Kidney capillary endothelial cell (primary cell): ENCODE results near the gene LATS1.

Experiments used
- DNase-seq: peaks from one replicate; pipeline ENCODE4 v3.0.0-alpha.2; 2018; ENCODE audit warnings: low spot score

The LATS1 gene

DNA sequence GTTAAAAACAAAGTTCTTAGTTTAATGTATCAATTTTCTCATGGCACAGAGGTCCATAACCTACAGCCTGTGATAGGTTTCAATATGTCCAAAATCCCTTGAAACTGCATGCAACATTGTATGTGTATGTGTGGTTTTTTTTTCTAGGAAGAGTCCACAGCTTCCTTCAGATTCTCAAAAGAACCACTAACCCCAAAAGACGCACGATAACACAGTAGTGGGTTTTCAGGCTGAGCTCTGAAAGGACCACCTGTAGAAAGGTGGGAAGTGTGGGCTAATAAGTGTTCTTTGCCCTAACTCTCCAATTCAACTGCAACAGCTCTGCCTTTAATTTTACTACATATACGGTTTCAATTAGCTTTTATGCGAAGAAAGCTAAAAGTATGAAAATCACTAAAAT lies 57.9 kb downstream of the LATS1 start:
- DNase-seq: no peak

DNA sequence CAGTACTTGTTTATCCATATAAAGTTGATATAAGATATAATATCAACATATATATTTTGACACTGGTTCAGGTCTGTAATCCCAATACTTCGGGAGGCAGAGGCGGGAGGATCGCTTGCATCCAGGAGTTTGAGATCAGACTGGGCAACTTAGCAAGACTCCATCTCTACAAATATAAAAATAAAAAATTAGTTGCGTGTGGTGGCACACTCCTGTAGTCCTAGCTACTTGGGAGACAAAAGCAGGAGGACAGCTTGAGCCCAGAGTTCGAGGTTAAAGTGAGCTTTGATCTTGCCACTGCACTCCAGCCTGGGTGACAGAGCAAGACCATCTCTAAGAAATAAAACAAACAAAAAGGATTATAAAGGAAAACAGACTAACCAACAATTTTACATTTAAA lies 60.5 kb downstream of the LATS1 start:
- DNase-seq: no peak

DNA sequence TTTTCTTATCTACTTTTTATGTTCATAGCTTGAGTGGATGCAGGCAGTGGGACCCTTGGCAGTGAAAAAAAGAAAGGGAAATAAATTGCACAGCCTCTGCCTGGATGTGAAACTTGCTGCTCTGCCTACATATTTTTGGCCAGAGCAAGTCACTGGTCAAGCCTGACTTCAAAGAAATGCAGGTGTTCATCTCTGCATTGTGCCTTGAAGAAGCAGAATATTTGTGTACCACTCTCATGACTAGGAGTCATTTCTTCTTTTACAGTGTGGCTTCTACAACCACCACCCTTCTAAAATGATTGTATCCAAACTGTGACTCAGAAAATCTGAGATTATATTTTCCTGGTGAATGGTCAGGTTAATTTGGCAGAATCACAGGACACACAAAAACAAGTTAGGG lies 66.8 kb downstream of the LATS1 start:
- DNase-seq: no peak

DNA sequence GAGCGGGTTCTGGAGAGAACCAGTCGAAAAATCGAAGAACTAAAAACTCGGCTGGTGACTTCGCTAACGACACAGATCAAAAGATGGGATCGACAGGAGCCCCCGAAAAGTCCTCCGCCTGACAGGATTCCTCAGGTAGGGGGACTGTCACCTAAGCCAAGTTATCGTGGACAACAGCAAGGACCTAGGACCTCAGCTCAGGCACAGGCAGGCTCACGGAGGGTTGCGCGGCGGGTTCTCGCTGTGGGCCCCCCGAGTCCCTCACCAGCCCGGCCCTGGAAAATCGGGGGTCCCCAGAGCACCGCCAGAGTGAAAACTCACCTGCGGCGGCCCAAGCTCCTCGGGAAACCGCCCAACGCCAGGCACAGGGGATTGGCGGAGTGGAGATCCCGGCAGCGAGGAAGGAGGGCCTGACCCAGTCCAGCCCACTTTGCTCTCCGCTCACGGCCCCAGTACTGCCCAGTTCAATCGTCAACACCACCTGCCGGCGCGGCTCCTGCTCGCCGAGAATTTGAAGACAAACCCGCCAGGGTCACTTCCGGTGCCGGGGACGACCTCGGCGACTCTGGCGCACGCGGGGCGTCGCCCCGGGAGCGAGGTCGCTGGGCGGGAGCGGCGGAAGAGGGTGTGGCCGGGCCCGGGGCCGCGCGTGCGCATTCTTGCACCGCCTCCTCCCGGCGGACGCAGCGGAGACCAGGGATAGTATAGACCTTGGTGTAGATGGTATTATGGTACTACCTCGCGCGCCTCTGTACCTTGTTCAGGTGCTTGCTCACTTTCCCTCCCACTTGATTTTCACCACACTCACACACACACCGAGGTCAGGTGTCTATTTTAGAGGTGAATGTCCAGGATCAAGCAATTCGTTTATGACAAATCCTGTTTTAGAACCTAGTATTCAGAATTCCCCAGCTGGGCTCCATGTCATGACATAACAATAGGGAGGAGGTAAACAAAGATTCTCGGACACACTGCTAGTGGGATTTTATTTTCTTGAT lies 69.5 kb downstream of the LATS1 start, which contains the start of gene KATNA1:
KATNA1 (minus strand) TSS at position 567 of the 998 bp plus-strand sequence. CDS start 10,167 bp downstream, outside the sequence.
- peak; percentile 76 for DNase-seq

DNA sequence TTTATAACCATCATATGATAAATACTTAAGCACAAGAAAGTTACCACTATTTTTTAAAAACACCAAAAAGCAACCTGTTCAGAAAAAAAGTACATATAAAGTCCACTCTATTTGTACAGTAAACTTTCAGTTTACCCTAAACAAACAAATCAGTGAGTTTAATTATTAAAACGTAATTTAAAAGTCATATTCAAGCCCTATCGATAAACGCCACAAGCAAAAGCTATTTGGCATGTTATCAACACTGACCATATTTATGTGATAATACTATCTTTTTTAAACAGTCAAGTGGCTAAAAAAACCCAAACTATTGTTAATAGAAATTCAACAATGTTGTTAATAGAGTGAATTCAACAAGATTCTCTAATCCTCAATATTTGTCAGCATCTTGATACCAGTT lies 71.3 kb downstream of the LATS1 start:
- no peak for DNase-seq

DNA sequence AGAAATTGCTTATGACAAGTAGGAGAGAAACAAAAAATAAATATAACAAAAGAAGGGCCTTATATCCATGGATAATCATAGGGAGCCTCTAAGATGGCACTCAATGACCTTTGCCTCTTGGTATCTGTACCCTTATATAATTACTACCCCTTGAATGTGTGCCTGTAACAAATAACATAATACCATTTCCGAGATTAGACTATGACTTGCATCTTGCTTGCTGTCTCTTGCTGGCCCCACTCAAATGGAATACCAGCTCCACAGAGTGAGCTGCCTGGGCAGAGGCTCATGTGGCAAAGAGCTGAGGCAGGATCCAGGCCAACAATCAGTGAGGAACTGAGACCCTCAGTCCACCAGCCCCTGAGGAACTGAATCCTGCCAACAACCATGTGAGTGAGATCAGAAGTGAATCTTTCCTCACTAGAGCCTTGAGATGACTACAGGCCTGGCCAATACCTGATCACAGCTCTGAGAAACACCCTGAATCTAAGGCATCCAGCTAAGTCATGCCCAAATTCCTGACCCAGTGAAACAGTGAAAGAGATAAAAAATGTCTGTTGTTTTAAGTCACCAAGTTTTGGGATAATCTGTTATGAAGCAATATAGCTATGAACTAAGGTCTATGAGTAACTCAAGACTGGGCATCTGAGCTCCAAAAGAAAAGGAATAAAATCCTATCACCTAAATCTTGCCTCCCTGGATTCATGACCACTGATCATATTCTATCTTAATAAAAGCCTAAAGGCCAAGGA lies 74.9 kb downstream of the LATS1 start:
- DNase-seq: no peak

DNA sequence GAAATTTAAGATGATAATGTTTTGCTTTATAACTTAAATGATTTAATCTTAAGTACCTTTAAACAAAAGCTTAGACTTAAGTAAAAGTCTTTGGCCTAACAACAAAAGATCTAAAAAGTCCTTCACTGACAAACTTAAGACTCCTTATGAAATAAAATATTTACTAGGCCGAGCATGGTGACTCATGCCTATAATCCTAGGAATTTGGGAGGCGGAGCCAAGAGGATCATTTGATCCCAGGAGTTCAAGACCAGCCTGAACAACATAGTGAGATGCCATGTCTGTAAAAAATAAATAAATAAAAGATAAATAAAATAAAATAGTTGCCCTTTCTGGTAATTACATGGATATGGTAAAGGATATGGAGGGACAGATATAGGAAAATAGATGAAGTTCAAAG lies 81.8 kb downstream of the LATS1 start:
- DNase-seq: no peak

DNA sequence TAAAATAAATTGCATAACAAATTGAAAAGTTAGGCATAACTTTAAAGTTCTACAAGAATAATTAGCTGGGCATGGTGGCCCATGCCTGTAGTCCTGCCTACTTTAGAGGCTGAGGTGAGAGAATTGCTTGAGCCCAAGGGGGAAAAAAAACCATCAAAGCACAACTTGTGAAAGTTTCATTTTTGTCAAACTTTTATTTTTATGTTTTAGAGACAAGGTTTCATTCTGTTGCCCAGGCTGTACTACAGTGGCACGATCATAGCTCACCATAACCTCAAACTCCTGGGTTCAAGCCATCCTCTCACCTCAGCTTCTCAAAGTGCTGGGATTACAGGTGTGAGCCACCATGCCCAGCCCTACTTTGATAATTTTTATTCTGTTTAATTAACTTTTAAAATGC lies 83.6 kb downstream of the LATS1 start:
- DNase-seq: no peak

DNA sequence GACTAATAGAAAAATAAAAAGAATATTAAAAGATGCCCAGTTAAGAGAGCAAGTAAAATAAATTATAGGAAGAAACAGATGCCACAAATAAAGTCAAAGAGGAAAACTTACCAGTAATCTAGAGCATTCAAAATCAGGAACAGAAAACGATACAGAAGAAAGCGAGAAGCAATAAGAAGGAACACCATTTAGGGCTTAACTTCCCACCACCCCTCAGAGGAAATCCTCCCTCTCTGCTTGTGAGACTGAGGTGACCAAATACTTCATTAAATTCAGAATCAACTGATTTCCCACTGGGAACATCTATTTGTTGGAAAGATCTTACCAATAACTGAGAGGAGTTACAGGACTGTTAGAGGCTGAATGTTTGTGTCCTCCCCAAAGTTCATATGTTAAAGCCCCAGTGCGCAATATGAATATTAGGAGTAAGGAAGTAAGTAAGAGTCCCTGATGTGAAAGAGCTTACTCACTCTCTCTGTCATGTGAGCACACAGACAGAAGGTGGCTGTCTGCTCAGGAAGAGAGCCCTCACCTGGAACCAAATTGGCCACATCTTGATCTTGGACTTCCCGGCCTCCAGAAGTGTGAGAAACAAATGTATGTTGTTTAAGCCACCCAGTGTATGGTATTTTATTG lies 88.9 kb downstream of the LATS1 start:
- DNase-seq: no peak

DNA sequence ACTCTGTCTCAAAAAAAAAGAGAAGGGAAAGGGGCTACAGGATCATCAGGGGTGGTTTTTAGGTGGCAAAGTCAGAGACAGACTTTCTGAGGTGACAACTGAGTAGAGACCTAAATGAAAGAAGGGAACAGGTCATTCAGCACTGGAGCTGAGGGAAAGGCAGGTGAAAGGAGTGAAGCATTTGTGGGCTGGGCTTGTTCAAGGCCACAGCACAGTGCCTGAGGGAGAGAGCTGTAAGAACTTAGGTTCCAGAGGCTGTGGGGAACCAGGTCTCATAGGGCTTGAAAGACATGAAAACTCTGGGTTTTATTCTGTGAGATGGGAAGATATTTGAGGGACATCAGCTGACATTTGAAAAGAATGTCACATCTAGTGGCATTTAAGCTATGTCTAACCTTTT lies 90.2 kb downstream of the LATS1 start:
- no peak for DNase-seq

DNA sequence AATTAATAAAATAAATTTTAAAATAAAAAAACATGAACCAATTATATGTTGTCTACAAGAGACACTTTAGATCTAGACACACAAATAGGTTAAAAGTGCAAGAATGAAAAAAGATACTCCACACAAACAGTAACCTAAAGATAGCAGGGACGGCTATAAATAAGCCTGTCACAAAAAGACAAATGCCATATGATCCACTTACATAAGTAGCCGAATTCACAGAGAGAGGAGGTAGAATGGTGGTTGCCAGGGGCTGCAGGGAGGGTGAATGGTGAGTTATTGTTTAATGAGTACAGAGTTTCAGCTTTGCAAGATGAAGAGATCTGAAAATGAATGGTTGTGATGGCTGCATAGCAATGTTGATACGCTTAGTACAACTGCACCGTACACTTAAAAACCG lies 102.1 kb downstream of the LATS1 start:
- no peak for DNase-seq

DNA sequence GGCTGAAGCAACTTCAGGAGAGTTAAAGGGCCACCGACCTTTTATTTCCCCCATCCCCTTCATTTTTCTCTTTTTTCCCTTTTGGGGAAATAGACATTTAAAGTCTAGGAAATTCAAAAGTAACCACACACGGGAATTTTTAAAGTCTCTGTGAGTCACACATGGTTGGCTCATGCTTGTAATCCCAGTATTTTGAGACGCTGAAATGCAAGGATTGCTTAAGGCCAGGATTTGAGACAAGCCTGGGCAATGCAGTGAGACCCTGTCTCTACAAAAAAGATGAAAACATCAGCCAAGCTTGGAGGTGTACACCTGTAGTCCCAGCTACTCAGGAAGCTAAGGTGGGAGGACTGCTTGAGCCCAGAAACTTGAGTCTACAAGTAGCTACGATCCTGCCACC lies 103.6 kb downstream of the LATS1 start:
- DNase-seq: no peak

DNA sequence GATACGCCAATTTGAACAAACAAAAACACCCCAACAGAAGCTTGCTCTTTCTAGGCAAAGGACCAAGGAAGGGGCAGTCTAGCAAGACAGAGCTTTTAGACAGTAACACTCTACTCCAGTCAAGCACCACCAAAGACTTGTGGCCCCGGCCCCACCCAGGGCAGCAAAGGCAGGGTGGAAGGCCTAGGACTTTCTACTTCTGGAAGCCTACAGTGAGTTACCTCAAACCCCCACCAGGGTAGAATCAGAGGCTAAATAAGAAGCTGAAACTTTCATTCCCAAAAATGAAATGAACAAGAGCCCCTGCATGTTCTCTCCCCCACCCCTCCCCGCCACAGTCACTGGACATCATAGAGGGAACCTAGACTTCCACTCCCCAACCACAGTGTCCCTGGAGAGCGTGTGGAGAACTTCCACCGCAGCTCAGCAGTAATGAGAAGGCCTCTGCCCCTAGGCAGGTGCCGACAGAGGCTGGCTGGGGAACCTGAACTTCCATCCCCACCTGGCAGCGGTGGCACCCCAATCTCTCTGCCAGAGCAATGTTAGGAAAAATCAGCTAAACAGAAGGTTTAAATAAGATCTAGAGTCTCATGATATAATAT lies 109.4 kb downstream of the LATS1 start:
- DNase-seq: no peak
